SK-N-SH (cell line): ENCODE results near the gene REC114. TPM values are rescaled to one million over a fixed set of nuclear protein-coding genes. Genes with fewer than 3 reads are reported as not detected.

Experiments used
- CTCF ChIA-PET: fragments of 300-600, 350-600 bp; formaldehyde crosslinking; extraction: SDS; loops from one replicate; lab custom pipeline; 2021; lab: Yijun Ruan, JAX
- POLR2A ChIA-PET: fragments of 350-600 bp; sonication (Branson Sonifier 250); formaldehyde crosslinking; extraction: SDS; loops from one replicate; lab custom pipeline; 2020; ENCODE audit warnings: antibody characterized with exemption, inconsistent platforms; lab: Yijun Ruan, JAX
- DNase-seq: peaks from one replicate; pipeline ENCODE4 v3.0.0; 2012
- H2AFZ ChIP-seq: fragments of 200-600 bp; sonication (generic); 2 replicates; pipeline ENCODE4 v1.8.1; 2016; ENCODE audit warnings: antibody characterized with exemption, mild to moderate bottlenecking, low read depth
- H3F3A ChIP-seq: fragments of 200-600 bp; sonication (generic); replicated peaks from 2 replicates; pipeline ENCODE3; 2016; ENCODE audit warnings: antibody characterized with exemption, mild to moderate bottlenecking; ENCODE audit not compliant: insufficient read depth
- H3K27ac ChIP-seq, 2 experiments: fragments of 200-500 bp in 1 of 2; fragments of 200-600 bp in 1 of 2; sonication (Bioruptor generic) in 1 of 2; sonication (generic), shearing (Covaris generic) in 1 of 2; 2 replicates each; pipeline versions ENCODE4 v1.5.1 to v1.6.1; 2014 to 2016; ENCODE audit warnings: low read depth in 2 of 2, inconsistent platforms in 1 of 2, low read length in 1 of 2, mild to moderate bottlenecking in 1 of 2, mixed read lengths in 1 of 2
- H3K27me3 ChIP-seq: fragments of 200-600 bp; sonication (generic), shearing (Covaris generic); 2 replicates; pipeline ENCODE4 v1.6.1; 2016; ENCODE audit warnings: mixed run types; ENCODE audit not compliant: insufficient read depth
- H3K36me3 ChIP-seq, 2 experiments: fragments of 200-500 bp in 1 of 2; fragments of 200-600 bp in 1 of 2; sonication (Bioruptor generic) in 1 of 2; sonication (generic) in 1 of 2; replicated peaks in 1 of 2; 2 replicates each; pipeline versions ENCODE3 to v1.5.1; 2014 to 2016; ENCODE audit warnings: low read length in 1 of 2, mild to moderate bottlenecking in 1 of 2; ENCODE audit not compliant: insufficient read depth in 2 of 2, control insufficient read depth in 1 of 2
- H3K4me1 ChIP-seq, 2 experiments: fragments of 200-500 bp in 1 of 2; fragments of 200-600 bp in 1 of 2; sonication (Bioruptor generic) in 1 of 2; sonication (generic), shearing (Covaris generic) in 1 of 2; 2 replicates each; pipeline versions ENCODE4 v1.5.1 to v1.6.1; 2014 to 2016; ENCODE audit warnings: low read depth in 1 of 2, low read length in 1 of 2, mixed run types in 1 of 2; ENCODE audit not compliant: insufficient read depth in 2 of 2, control insufficient read depth in 1 of 2
- H3K4me2 ChIP-seq: fragments of 200-600 bp; sonication (generic), shearing (Covaris generic); 2 replicates; pipeline ENCODE4 v1.6.1; 2017; ENCODE audit warnings: mixed run types
- H3K4me3 ChIP-seq, 2 experiments: fragments of 200-500 bp in 1 of 2; fragments of 200-600 bp in 1 of 2; sonication (Bioruptor generic) in 1 of 2; sonication (generic), shearing (Covaris generic) in 1 of 2; 2 replicates each; pipeline versions ENCODE4 v1.5.1 to v1.8.1; 2014 to 2016; ENCODE audit warnings: low read depth in 2 of 2, inconsistent platforms in 1 of 2, low read length in 1 of 2, mild to moderate bottlenecking in 1 of 2, mixed read lengths in 1 of 2, moderate library complexity in 1 of 2
- H3K79me2 ChIP-seq: fragments of 200-600 bp; sonication (generic); 2 replicates; pipeline ENCODE4 v1.8.1; 2017; ENCODE audit warnings: mild to moderate bottlenecking; ENCODE audit not compliant: insufficient read depth
- H3K9ac ChIP-seq: fragments of 200-600 bp; sonication (generic); 2 replicates; pipeline ENCODE4 v1.6.1; 2017; ENCODE audit warnings: mixed run types
- H3K9me2 ChIP-seq: fragments of 200-600 bp; sonication (generic); 2 replicates; pipeline ENCODE4 v1.6.1; 2017; ENCODE audit warnings: mixed run types
- H3K9me3 ChIP-seq: fragments of 200-600 bp; sonication (generic); 2 replicates; pipeline ENCODE4 v1.6.1; 2017; ENCODE audit warnings: mixed run types, mild to moderate bottlenecking, moderate library complexity
- H4K20me1 ChIP-seq: fragments of 200-600 bp; sonication (generic); 2 replicates; pipeline ENCODE4 v1.6.1; 2017; ENCODE audit warnings: mild to moderate bottlenecking, mixed run types; ENCODE audit not compliant: insufficient read depth
- CHD2 ChIP-seq: fragments of 150-350 bp; IDR thresholded peaks from 2 replicates; pipeline ENCODE4 v1.6.1; 2018; ENCODE audit warnings: low read length; ENCODE audit not compliant: partially characterized antibody
- EP300 ChIP-seq, 2 experiments: IDR thresholded peaks; 2 replicates each; pipeline versions ENCODE4 v1.4.0 to v1.6.1; 2012; ENCODE audit warnings: borderline replicate concordance in 1 of 2, low read depth in 1 of 2, low read length in 1 of 2
- EZH2phosphoT487 ChIP-seq: fragments of 200-600 bp; sonication (generic); IDR thresholded peaks from 2 replicates; pipeline ENCODE4 v1.6.1; 2017; ENCODE audit warnings: low read depth, mixed run types, mild to moderate bottlenecking, antibody characterized with exemption, moderate library complexity, borderline replicate concordance
- FOSL2 ChIP-seq: IDR thresholded peaks from 2 replicates; pipeline ENCODE4 v1.4.0; 2012; ENCODE audit warnings: low read depth, mild to moderate bottlenecking, moderate library complexity, borderline replicate concordance
- FOXJ3 ChIP-seq: sonication (generic); formaldehyde crosslinking; IDR thresholded peaks from 2 replicates; pipeline ENCODE4 v1.5.1; 2020; ENCODE audit warnings: mild to moderate bottlenecking, missing genetic modification reagents
- FOXM1 ChIP-seq: IDR thresholded peaks from 2 replicates; pipeline ENCODE4 v1.4.0; 2012; ENCODE audit warnings: low read depth, mild to moderate bottlenecking
- GABPA ChIP-seq: IDR thresholded peaks from 2 replicates; pipeline ENCODE4 v1.4.0; 2012; ENCODE audit warnings: low read depth, mild to moderate bottlenecking
- GATA2 ChIP-seq: sonication (generic); formaldehyde crosslinking; IDR thresholded peaks from 2 replicates; pipeline ENCODE4 v1.5.0; 2020; ENCODE audit warnings: mild to moderate bottlenecking, missing genetic modification reagents
- JUND ChIP-seq: IDR thresholded peaks from 2 replicates; pipeline ENCODE4 v1.4.0; 2012
- MXI1 ChIP-seq: IDR thresholded peaks from 2 replicates; pipeline ENCODE4 v1.6.1; 2012; ENCODE audit warnings: mild to moderate bottlenecking, low read depth, low read length, improper control_type of control experiment
- NRF1 ChIP-seq: IDR thresholded peaks from 2 replicates; pipeline ENCODE4 v1.6.1; 2012; ENCODE audit warnings: low read depth, mild to moderate bottlenecking, low read length
- PBX3 ChIP-seq: IDR thresholded peaks from 2 replicates; pipeline ENCODE4; 2012
- POLR2AphosphoS5 ChIP-seq: IDR thresholded peaks from 2 replicates; pipeline ENCODE4 v1.6.1; 2012; ENCODE audit warnings: low read depth, low read length
- RAD21 ChIP-seq: IDR thresholded peaks from 2 replicates; pipeline ENCODE4 v1.6.1; 2012; ENCODE audit warnings: mild to moderate bottlenecking, low read length
- RCOR1 ChIP-seq: fragments of 150-350 bp; IDR thresholded peaks from 2 replicates; pipeline ENCODE4 v1.6.1; 2017; ENCODE audit warnings: antibody characterized with exemption, low read length
- RFX5 ChIP-seq: IDR thresholded peaks from 2 replicates; pipeline ENCODE4 v1.6.1; 2012; ENCODE audit warnings: mild to moderate bottlenecking, improper control_type of control experiment, low read length
- RXRA ChIP-seq: IDR thresholded peaks from 2 replicates; pipeline ENCODE4 v1.4.0; 2012; ENCODE audit warnings: low read depth, mild to moderate bottlenecking, borderline replicate concordance
- SIN3A ChIP-seq: IDR thresholded peaks from 2 replicates; pipeline ENCODE4 v1.6.1; 2012; ENCODE audit warnings: low read depth, mild to moderate bottlenecking, low read length, moderate library complexity, borderline replicate concordance
- TCF12 ChIP-seq: IDR thresholded peaks from 2 replicates; pipeline ENCODE4 v1.4.0; 2012
- TEAD4 ChIP-seq: IDR thresholded peaks from 2 replicates; pipeline ENCODE4 v1.4.0; 2012; ENCODE audit warnings: mild to moderate bottlenecking, borderline replicate concordance; ENCODE audit not compliant: insufficient read depth
- YY1 ChIP-seq: IDR thresholded peaks from 2 replicates; pipeline ENCODE4 v1.4.0; 2012; ENCODE audit warnings: low read depth, mild to moderate bottlenecking
- WGBS: methylation state at CpG from one replicate; pipeline ENCODE4 v1.1.6; 2017; ENCODE audit warnings: low lambda C conversion rate; 5-methylcytosine and 5-hydroxymethylcytosine counted together
- polyA plus RNA-seq, 3 experiments: library from polyadenylated mRNA; depleted of rRNA; stranded (reverse); fragments of >200 nt; gene quantifications; 2 replicates each; pipeline ENCODE4 v1.2.3, GENCODE V29; 2012

REC114 gene
- polyA plus RNA-seq, 1 of the 3 experiments (the other 2 are of a cell fraction): not detected

GRCh38 chr15:73590263-73590662 is 147.3 kb downstream of the REC114 start (continued):
- no peak for TF ChIP-seq PBX3
- no peak for TF ChIP-seq SIN3A
- TF ChIP-seq NRF1: no peak
- TF ChIP-seq RXRA: no peak
- TF ChIP-seq EP300 (IDR thresholded peaks at IDR 0.05; ENCODE audit: borderline replicate concordance in 1 of 2, low read depth in 1 of 2, low read length in 1 of 2): no peak

- Histone ChIP-seq H3K4me2 (no peak overlapping the region), H3K4me1 (peaks cover 0 to 20% of the 10 kb centered on the region in 2 experiments; a peak in 2 of 4 replicates), H3K9ac (no peak overlapping the region), H3K9me3 (no peaks in the 10 kb centered on the region), H4K20me1 (peaks cover 80% of the 10 kb centered on the region), H3K4me3 (no peak overlapping the region), H3K27me3 (no peaks in the 10 kb centered on the region), H3K36me3 (peaks cover 18 to 27% of the 10 kb centered on the region in 2 experiments), H3K79me2 (peaks cover 97% of the 10 kb centered on the region), H3K9me2 (no peaks in the 10 kb centered on the region), H2AFZ (no peak overlapping the region), H3K27ac (peak overlapping the region in 1 of 2 experiments; percentile 62; a peak in 2 of 4 replicates), H3F3A (no peaks in the 10 kb centered on the region)
- DNase-seq: peak; percentile 68
- TF ChIP-seq GATA2 (CRISPR knock-in tag): peak; percentile 96
- TF ChIP-seq CHD2: peak; percentile 69
- no peak for TF ChIP-seq YY1
- TF ChIP-seq TEAD4: no peak
- peak; percentile 94 for TF ChIP-seq FOXJ3 (CRISPR knock-in tag)
- peak; percentile 62; the same call in 1 of the 2 replicates for TF ChIP-seq RCOR1
- no peak for TF ChIP-seq POLR2AphosphoS5
- TF ChIP-seq FOXM1: no peak
- peak in 1 of 2 experiments; percentile 35; a peak in 1 of 4 replicates for TF ChIP-seq EP300 (IDR thresholded peaks at IDR 0.05; ENCODE audit: borderline replicate concordance in 1 of 2, low read depth in 1 of 2, low read length in 1 of 2)
- TF ChIP-seq FOSL2: no peak
- WGBS: 62% methylated on average over 9 of the region's 9 CpGs
- POLR2A ChIA-PET: no interaction called here
- CTCF ChIA-PET: interaction anchor here (1.3 to 1.4 kb wide), 2 partner anchors 33 to 43 kb away, joined by 4 to 9 read pairs; no protein-coding TSS in a partner anchor
Measured at GRCh38 chr15:73593304-73594074, 150.5 kb downstream of the REC114 start.

GRCh38 chr15:73594109-73594508 is 151.1 kb downstream of the REC114 start:
- Histone ChIP-seq H4K20me1 (peaks cover 83% of the 10 kb centered on the region), H3K9ac (no peak overlapping the region), H3K4me3 (no peak overlapping the region), H3K79me2 (peaks cover 97% of the 10 kb centered on the region), H3K27ac (peak overlapping the region in 1 of 2 experiments; percentile 34; a peak in 2 of 4 replicates), H3K36me3 (peaks cover 16 to 24% of the 10 kb centered on the region in 2 experiments)
- ChIA-PET CTCF (no interaction called here), POLR2A (no interaction called here)
- TF ChIP-seq POLR2AphosphoS5 (no peak), YY1 (no peak), EZH2phosphoT487 (no peak), RCOR1 (no peak), TCF12 (no peak), EP300 (IDR thresholded peaks at IDR 0.05; ENCODE audit: borderline replicate concordance in 1 of 2, low read depth in 1 of 2, low read length in 1 of 2) (no peak), JUND (no peak), FOXJ3 (CRISPR knock-in tag) (no peak), RFX5 (no peak), GABPA (no peak), RAD21 (no peak), MXI1 (no peak)
- TF ChIP-seq, all 33 proteins: peak for 0
- no peak overlapping the region for H2AFZ ChIP-seq
- 93% methylated on average over 2 of the region's 2 CpGs for WGBS
- no peaks in the 10 kb centered on the region for H3K27me3 ChIP-seq
- H3K4me1 ChIP-seq: peaks cover 3 to 20% of the 10 kb centered on the region in 2 experiments; a peak in 3 of 4 replicates
- no peaks in the 10 kb centered on the region for H3K9me2 ChIP-seq
- no peak overlapping the region for H3K4me2 ChIP-seq
- no peaks in the 10 kb centered on the region for H3F3A ChIP-seq
- no peak for DNase-seq
- H3K9me3 ChIP-seq: no peaks in the 10 kb centered on the region
